ENCODE data around the gene LRMDA.

GRCh38 chr10:75894761-75895160 lies 463.3 kb downstream of the LRMDA start:
- no peak for TF ChIP-seq CTCF (conservative IDR thresholded peaks at IDR 0.05; ENCODE audit: low read depth, low read length)
- no peak for TF ChIP-seq EZH2 (IDR thresholded peaks at IDR 0.05; ENCODE audit: low read length, unreplicated experiment)
- TF ChIP-seq EZH2phosphoT487 (IDR thresholded peaks at IDR 0.05; ENCODE audit: borderline replicate concordance, low read length), result no peak
